ENCODE results near the gene COX6A2.
"Not testable (repeated sequence)": the region's sequence is repeated elsewhere in the genome, so short reads cannot be mapped to it uniquely, and the experiment has no call there.

Gene COX6A2

DNA sequence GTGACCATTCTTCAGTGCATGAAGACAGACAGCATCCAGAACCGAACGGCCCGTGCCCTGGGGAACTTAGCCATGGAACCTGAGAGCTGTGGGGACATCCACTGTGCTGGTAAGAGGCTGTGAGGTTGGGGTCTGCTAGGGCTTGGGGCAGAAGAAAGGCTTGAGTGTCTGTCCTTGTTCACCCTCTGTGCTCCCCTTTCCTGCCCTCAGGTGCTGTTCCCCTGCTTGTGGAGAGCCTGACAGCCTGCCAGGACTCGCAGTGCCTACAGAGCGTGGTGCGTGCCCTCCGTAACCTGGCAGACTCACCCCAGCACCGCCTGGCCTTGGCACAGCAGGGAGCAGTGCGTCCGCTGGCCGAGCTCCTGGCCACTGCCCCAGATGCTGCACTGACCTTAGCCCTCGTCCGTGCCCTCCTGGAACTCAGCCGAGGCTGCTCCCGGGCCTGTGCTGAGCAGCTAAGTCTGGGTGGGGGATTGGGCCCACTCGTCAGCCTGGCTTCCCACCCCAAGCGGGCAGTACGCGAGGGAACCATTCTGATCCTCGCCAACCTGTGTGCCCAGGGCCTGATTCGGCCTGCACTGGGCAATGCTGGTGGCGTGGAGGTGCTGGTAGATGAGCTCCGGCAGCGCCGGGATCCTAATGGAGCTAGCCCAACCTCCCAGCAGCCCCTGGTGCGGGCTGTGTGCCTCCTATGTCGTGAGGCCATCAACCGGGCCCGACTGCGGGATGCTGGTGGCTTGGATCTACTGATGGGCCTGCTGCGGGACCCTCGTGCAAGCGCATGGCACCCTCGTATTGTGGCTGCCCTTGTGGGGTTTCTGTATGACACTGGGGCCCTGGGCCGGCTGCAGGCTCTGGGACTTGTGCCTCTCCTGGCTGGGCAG lies 34.0 kb upstream of the COX6A2 start:
- no peak for DNase-seq

DNA sequence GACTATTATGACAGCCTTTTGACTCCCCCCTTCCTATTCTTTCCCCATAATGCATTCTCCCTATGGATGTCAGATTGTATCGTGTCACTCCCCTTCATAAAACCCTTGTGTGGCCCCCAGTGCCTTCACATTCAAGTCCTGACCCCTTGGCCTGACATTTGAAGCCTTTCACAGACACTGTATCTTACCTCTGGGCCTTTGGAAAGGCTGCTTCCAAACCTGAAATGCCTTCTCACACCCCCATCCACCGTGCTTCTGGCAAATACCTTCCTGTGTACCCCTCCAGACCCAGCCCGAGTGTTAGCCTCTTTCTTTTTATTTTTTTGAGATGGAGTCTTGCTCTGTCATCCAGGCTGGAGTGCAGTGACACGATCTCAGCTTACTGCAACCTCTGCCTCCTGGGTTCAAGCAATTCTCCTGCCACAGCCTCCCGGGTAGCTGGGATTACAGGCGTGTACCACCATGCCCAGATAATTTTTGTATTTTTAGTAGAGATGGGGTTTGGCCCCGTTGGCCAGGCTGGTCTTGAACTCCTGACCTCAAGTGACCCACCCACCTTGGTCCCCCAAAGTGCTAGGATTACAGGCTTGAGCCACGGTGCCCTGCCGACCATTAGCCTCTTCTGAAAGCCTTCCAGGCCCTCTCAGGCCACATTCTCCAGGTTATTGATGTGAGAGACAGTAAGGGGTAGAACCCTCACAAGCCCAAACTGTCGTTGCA lies 33.2 kb upstream of the COX6A2 start:
- DNase-seq: no peak

DNA sequence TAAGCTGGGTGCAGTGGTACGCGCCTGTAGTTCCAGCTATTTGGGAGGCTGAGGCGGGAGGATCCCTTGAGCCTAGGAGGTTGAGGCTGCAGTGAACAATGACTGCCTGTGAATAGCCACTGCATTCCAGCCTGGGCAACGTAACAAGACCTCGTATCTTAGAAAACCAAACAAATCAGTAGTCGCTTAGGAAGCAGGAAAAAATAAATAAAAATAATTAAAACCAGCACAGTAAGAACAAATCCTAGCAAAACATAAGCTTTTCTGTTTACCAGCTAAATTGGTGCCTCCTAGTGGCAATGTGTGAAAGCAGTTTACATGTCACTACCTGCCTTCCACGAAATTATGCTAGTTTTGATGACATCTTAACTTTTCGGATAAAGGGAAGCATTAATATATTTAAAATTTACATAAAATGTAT lies 32.4 kb upstream of the COX6A2 start:
- no peak for DNase-seq

DNA sequence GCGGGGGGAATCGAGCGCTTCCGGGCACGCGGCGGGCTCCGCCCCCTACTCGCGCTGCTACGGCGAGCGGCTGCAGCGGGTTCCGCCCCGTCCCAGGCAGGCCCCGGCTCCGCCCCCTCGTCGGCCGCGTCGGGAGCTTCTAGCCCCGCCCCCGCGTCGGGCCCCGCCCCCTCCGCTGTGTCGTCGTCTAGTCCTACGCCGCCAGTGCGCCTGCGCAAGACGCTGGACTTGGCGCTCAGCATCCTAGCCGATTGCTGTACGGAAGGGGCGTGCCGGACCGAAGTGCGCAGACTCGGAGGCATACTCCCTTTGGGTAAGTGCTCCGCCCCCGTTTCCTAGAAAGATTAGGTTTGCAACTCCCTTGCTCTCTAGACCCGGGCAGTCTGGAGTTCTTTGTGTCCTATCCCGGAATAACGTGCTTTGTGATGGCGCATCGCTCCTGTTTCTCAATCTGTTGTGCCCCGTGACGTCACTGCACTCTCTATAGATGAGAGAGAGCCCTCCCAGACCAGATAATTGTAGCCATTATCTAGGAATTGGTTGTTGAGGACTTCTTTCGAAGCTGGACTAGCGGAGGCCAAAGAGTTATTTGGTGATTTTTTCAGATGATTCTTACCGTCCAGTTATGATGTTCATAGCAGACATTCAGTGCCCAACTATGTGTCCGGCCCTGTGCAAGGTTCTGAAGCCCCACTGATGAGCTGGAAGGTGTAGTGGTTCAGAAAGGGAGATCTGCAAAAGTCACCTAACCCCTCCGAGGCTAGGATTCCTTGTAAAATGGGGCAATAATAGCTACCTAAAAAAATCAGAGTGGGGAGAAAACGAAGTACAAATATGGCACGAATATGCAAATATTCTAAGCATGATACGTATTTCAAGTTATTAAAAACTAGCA lies 31.8 kb upstream of the COX6A2 start:
- peak; percentile 100 for DNase-seq

DNA sequence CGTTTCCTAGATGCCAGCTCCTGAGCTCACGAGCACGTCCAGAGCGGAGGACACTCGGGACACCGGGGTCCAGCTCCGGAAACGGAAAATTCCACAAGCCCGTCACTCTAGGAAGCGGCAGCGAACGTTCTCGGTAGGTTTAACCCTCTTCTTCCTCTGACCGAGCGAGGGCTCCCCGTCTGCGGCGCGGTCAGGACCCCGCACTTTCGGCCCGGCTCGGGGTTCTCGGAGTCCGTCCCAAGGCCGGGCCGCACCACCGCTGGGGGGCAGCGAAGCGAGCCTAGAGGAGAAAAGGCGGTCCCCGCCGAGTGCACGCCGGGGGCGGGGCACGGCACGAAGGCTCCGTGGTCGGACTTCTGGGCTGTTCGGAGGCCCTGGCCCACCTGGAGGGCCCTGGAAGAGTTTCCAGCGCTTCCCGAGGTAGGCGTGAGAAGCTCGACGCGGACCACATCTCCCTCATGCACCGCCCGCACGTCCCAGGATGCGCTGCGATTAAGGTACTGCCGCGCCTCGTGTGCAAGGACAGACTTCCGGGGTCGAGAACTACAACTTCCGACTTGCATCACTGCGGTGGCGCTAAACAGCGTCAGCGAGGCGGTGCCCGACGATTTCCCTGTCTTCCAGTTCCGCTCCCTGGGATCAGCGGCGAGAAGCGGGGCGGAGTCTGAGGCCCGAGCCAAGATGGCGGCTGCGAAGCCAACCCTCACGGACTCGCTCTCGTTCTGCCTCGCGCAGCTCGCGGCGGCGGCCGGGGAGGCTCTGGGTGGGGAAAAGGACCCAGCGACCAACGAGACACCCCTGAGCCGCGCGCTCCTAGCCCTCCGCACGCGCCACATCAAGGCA lies 30.9 kb upstream of the COX6A2 start, which contains the start of gene ARMC5:
TSS of gene ARMC5 (plus strand) at position 658 of the 843 bp plus-strand sequence. CDS start at position 682, 24 bp downstream.
- DNase-seq: peak; percentile 97

DNA sequence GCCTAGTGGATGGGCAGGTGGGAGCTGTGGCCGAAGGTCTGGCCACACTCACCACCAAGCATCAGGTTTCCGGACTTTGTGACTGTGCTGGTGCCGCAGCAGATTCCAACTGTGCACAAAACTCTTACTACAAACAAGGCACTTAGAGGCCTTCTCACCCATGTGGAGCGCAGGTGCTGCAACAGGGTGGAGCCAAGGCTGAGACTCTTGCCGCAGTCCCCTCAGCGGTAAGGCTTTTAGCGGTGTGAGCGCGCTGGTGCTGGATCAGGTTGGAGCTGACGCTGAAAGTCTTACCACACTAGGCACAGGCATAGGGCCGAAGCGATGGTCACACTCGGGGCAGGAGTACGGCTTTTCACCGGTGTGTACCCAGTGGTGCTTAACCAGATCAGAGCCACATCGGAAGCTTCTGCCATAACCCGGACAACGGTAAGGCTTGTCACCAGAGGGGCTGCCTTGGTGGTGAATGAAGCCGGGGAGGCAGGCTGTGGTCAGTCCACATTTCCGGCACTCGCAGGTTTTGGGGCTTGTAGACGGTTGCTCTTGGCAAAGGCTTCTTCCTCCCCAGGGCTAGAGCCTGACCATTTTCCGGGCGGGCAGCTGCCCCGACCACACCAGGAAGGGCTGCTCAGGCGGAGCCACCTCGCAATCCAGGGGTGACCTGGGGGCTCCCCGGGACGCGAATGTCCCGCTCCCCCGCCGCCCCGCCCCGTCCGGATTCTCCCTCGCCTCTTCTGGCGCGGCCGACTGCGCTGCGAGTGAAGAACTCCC lies 30.1 kb upstream of the COX6A2 start:
- peak; percentile 55 for DNase-seq

DNA sequence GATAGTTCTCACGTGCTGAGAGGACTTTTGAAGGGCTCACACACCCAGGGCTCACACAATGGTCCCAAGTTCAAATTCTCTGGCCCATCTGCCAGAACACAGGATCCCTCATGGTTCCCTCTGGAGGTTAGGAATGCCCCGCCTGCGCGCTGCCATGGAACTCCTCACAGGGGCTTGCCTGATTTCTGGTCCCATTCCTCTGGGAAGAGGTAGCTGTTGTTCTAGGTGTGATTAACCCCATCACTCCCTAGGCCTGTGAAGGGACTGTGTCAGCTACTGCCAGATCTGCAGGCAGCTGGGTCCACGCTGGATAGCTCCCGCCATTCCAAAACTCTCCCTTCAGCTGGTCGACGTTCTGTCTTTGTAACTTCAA lies 28.8 kb upstream of the COX6A2 start:
- DNase-seq: no peak

DNA sequence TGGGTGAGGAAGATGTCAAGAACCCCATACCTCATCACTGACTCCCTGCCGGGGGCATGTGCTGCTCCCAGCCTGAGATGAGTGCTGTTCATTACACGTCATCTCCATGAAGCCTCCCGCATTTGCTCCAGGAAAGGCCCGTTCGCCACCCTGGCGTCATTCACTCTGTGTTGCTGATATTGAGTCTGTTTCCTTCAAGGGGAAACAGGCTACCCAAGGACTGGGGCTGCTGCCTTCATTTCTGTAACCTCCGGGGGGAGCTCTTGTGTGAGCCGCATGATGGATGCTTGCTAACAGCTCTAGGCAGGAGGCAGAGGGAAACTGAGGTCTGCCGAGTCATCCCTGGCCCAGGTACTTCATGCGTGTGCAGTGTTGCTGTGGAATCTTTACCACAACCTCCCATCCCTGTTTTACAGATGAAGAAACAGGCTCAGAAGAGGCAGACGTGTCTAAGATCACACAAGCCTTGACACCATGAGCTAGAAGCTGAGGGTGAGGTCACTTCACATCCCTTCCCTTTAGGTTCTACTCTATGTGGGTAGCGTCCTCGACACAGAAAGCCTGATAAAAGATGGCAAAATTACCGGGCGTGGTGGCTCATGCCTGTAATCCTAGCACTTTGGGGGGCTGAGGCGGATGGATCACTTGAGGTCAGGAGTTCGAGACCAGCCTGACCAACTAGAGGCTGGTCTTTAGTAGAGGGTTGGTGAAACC lies 27.6 kb upstream of the COX6A2 start:
- DNase-seq: peak; percentile 21

DNA sequence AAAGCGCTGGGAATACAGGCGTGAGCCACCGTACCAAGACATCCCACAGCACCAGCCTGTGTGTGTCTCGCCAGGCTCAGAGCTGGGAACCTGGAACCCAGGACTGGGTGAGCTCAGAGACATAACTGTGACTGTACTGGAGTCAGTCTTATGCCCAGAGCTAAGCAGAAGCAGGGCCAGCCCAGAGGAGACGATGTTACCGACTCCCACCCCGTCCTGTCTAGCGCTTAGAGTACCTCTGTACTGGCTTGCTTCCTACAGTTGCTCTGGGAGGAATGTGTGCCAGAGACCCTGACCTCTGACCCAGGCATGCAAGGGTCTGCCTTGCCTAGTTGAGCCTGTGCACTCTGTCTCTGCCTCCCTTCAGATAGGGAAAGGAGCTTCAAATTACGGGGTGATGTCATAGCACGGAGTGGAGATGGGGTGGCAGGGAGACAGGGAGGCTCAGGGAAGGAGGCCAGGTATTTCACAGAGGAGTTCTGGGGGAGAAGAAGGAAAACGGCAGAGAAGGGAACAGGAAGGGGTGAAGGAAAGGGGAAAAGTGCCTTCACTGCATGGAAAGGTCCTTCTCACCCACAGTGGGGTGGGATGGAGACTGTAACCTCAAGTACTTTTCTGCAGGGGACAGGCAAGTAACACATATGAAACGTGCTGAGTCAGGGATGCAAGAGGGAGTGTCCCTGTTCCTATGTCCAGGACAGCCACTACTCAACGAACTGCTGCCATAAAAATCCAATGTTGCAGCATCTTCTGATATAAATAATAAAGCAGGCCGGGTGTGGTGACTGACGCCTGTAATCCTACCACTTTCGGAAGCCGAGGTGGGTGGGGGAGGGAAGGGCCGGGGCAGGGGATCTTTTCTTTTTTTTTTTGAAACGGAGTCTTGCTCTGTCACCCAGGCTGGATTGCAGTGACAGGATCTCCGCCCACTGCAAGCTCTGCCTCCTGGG lies 25.4 kb upstream of the COX6A2 start:
- DNase-seq: no peak

DNA sequence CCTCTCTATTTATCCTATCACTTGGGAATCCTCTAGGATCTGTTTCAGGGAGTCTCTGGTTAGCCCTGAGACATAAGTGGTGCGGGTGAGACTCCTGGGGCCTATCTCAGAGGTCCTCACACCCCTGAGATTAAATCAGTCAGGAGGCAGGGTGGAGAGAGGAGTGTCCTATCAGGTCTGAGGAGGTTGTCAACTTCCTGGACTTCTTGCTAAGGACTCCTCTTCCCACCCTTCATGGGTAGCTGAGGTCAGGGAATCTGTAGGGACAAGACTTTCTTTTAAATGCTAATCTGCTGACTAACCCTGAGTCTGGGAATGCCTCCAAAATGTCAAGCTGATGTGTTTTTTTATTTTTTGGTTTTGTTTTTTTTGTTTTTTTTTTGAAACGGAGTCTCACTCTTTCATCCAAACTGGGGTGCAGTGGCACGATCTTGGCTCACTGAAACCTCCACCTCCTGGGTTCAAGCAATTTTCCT lies 24.5 kb upstream of the COX6A2 start:
- DNase-seq: no peak

DNA sequence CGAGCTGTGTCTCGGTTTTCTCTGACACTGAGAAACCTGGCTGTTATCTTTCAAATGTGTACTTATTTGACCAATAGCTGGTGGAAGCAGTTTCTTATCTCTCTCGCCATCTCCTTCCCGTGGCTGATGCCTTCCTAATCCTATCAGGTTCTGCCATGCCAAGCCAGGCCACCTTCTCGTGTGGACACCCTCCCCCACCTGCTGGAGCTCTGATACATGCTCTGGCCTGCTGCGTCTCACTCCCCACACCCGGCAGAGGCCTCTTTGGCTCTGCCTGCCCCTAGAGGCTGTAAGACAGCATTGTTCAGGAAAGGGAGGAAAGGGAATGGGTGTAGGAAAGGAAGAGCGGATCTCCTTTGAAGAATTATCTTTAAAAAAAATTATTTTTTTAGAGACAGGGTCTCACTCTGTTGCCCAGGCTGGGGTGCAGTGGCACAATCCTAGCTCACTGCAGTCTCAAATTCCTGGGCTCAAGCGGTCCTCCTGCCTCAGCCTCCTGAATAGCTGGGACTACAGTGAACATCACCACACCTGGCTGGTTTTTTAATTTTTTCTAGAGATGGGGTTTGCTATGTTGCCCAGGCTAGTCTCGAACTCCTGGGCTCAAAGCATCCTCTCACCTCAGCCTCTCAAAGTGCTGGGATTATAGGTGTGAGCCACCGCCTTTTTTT lies 23.7 kb upstream of the COX6A2 start:
- DNase-seq: no peak

DNA sequence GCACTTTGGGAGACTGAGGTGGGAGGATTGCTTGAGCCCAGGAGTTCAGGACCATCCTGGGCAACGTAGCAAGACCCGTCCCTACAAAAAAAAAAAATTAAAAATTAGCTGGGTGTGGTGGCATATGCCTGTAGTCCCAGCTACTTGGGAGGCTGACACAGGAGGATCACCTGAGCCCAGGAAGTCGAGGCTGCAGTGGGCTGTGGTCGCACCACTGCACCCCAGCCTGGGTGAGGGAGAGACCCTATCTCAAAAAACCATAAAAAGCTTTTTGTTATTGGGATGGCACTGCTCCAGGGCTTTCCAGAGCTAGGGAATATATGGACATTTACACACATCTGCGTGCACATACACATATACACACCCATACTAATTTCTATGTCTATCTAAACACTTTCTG lies 23.0 kb upstream of the COX6A2 start:
- DNase-seq: no peak

DNA sequence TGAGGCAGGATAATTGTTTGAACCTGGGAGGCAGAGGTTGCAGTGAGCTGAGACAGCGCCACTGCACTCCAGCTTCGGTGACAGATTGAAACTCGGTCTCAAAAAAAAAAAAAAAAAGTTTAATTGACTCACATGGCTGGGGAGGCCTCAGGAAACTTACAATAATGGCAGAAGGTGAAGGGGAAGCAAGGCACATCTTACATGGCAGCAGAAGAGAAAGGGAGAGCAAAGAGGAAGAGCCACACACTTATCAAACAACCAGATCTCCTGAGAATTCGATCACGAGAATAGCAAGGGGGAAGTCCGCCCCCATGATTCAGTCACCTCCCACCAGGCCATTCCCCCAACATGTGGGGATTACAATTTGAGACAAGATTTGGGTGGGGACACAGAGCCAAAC lies 17.8 kb upstream of the COX6A2 start:
- not testable (repeated sequence) for DNase-seq

DNA sequence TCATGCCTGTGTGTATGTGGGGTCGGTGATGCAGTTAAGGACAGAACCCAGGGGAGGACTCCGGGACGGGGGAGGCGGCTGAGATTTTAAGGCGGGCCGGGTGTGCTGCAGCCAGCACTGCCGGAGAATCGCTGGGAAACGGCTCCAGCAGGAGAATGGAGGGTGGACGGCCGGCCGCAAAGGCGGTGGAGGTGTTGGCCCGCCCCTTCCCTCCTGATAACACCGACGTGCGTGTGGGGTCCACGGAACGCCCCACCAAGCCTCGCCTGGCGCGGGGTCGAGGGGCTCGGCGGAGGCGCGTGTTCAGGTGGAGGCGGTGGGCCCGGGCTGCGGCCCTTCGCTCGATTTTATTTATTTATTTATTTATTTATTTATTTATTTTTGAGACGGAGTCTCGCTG lies 13.8 kb upstream of the COX6A2 start:
- no peak for DNase-seq

DNA sequence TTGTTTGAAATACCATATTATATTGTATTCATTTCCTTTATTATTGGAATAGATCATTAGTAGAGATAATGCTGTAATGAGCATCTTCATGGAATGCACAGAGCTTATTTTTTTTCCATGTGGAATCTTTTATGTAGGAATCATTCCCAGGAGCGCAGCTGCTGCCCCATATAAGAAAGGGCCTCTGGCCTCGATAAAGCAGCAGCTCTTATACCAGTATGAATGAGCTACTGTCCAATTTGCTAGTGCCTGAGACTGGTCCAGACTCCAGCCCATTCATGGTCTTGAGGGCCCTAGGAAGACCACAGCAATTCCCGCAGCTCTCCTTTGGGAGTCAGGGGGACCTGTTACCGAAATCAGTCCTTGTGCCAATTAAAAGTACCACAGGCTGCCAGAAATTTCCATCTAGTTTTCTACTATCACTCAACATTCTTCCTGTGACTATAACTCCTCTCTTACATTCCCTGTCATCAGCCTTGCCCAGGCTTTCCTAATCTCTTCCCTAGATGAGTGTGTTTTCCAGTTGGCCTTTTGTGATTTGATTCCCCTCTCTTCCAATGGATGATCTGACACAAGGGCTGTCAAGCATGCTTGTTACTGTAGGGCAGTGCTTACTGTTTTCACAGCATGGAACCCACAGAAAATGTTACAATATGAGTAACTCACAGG lies 12.5 kb upstream of the COX6A2 start:
- DNase-seq: no peak

DNA sequence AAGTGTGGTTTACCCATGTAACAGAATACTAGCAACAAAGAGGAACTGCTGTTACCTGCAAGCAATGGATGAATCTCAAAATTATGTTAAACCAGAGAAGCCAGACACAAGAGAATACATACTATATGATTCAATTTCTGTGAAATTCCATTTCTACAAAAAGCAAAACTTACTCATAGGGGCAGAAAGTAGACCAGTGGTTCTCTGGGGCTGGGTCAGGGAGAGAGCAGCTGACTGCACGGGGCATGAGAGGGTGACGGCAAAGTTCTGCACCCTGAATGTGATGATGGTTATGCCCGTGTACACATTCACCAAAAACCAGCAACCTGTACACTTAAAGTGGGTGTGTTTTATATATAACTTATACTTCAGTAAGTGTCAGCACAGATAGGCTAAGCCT lies 11.4 kb upstream of the COX6A2 start:
- no peak for DNase-seq

DNA sequence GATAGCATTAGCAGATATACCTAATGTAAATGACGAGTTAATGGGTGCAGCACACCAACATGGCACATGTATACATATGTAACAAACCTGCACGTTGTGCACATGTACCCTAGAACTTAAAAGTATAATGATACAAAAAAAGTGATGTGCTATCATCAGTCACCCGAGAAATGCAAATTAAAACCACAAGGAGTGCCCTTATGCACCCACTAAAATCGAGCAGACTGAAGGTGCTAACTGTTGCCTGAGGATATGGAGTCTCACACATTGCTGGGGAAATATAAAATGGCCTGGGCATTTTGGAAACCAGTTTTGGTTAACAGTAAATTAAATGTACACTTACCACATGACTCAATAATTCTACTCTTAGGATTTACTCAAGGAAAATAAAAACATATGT lies 10.9 kb upstream of the COX6A2 start:
- not testable (repeated sequence) for DNase-seq

DNA sequence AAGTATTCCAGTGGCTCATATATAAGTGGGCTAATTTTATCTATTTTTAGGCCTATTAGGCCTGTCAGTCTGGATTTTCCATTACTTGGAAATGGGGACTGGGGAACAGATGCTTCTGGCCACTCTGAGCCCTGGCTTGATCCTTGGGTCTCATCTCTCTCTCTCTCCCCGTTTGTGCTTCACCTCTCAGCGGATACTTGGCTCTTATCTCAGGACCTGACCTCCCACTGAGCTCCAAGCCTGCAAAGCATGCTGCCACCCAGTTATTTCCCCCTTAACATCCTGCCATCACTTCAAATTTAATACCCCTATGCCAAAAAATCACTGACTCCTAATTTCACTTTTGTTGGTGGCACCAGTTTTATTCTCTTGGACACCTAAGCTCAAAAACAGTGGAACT lies 10.3 kb upstream of the COX6A2 start:
- no peak for DNase-seq

Data from activated naive CD4-positive, alpha-beta T cell treated with Interleukin-2 at 50 U/mL for 16 hours (primary cell).